GM23338 (cell line): ENCODE measurements around the gene THTPA. TPM values are rescaled to one million over a fixed set of nuclear protein-coding genes. Genes with fewer than 3 reads are reported as not detected.

ENCODE experiments used
- ATAC-seq: fragments of 200-7000 bp; cut with Tn5 transposase; 3 replicates; pipeline ENCODE4 v1.9.1; 2020
- DNase-seq: peaks from one replicate; pipeline ENCODE4 v3.0.0-alpha.2; 2015; ENCODE audit warnings: low spot score
- H2AFZ ChIP-seq: fragments of 200-600 bp; sonication (generic); 2 replicates; pipeline ENCODE4 v1.8.0; 2016; ENCODE audit warnings: antibody characterized with exemption, mild to moderate bottlenecking, moderate library complexity
- H3F3A ChIP-seq: fragments of 200-600 bp; sonication (generic); replicated peaks from 2 replicates; pipeline ENCODE4 v1.8.0; 2017; ENCODE audit warnings: antibody characterized with exemption, mixed run types, low read depth
- H3K27ac ChIP-seq: fragments of 200-600 bp; sonication (generic); 2 replicates; pipeline ENCODE4 v1.6.1; 2016; ENCODE audit warnings: low read depth
- H3K27me3 ChIP-seq: fragments of 200-600 bp; sonication (generic); 2 replicates; pipeline ENCODE4 v1.8.0; 2016; ENCODE audit warnings: mild to moderate bottlenecking, mixed run types, moderate library complexity; ENCODE audit not compliant: insufficient read depth
- H3K36me3 ChIP-seq: fragments of 200-600 bp; sonication (generic); 2 replicates; pipeline ENCODE4 v1.8.0; 2016; ENCODE audit warnings: mild to moderate bottlenecking; ENCODE audit not compliant: insufficient read depth
- H3K4me1 ChIP-seq: fragments of 200-600 bp; sonication (generic); 2 replicates; pipeline ENCODE4 v1.8.0; 2016; ENCODE audit warnings: mild to moderate bottlenecking, moderate library complexity; ENCODE audit not compliant: insufficient read depth
- H3K4me2 ChIP-seq: fragments of 200-600 bp; sonication (generic); 2 replicates; pipeline ENCODE4 v1.7.1; 2017; ENCODE audit warnings: mixed run types
- H3K4me3 ChIP-seq: fragments of 200-600 bp; sonication (generic); 2 replicates; pipeline ENCODE4 v1.6.1; 2016; ENCODE audit warnings: mixed run types
- H3K79me2 ChIP-seq: fragments of 200-600 bp; sonication (generic); replicated peaks from 2 replicates; pipeline ENCODE4 v1.8.0; 2017; ENCODE audit warnings: mild to moderate bottlenecking; ENCODE audit not compliant: insufficient read depth
- H3K9me2 ChIP-seq: fragments of 200-600 bp; sonication (generic); 2 replicates; pipeline ENCODE4 v1.8.0; 2017; ENCODE audit not compliant: insufficient read depth
- H4K20me1 ChIP-seq: fragments of 200-600 bp; sonication (generic); replicated peaks from 2 replicates; pipeline ENCODE4 v1.8.0; 2017; ENCODE audit warnings: mild to moderate bottlenecking; ENCODE audit not compliant: insufficient read depth
- H3K27ac Mint-ChIP-seq: 2 replicates; pipeline ENCODE4 v1.8.0; 2020; ENCODE audit warnings: inconsistent platforms, mild to moderate bottlenecking, moderate library complexity, mixed read lengths
- H3K27me3 Mint-ChIP-seq: 3 replicates; pipeline ENCODE4 v1.8.0; 2022; ENCODE audit warnings: low read depth, mild to moderate bottlenecking, moderate library complexity, mixed read lengths, inconsistent platforms; ENCODE audit not compliant: insufficient read depth, poor library complexity
- H3K36me3 Mint-ChIP-seq: 3 replicates; pipeline ENCODE4 v1.8.0; 2021; ENCODE audit warnings: low read depth, mild to moderate bottlenecking, inconsistent platforms, moderate library complexity, mixed read lengths
- H3K4me1 Mint-ChIP-seq: 3 replicates; pipeline ENCODE4 v1.8.0; 2020; ENCODE audit warnings: mild to moderate bottlenecking, inconsistent platforms, mixed read lengths
- H3K4me3 Mint-ChIP-seq: 3 replicates; pipeline ENCODE4 v1.8.0; 2021; ENCODE audit warnings: moderate library complexity, mild to moderate bottlenecking, inconsistent platforms, mixed read lengths
- H3K9me3 Mint-ChIP-seq: 3 replicates; pipeline ENCODE4 v1.8.0; 2020; ENCODE audit warnings: moderate library complexity, mild to moderate bottlenecking, inconsistent platforms, mixed read lengths
- CREB1 ChIP-seq: fragments of 250-450 bp; sonication (Bioruptor Pico); IDR thresholded peaks from 2 replicates; pipeline ENCODE4 v1.5.0; 2020; ENCODE audit warnings: low read depth, mild to moderate bottlenecking, moderate library complexity
- CTCF ChIP-seq, 2 experiments: fragments of 200-600 bp in 1 of 2; sonication (generic) in 1 of 2; conservative IDR thresholded peaks; 2 replicates each; pipeline versions ENCODE4 v1.5.1 to v1.6.1; 2016 to 2017; ENCODE audit warnings: antibody characterized with exemption in 2 of 2, low read depth in 2 of 2, mild to moderate bottlenecking in 2 of 2, moderate library complexity in 1 of 2
- EZH2 ChIP-seq: fragments of 200-600 bp; sonication (generic); IDR thresholded peaks from one replicate; pipeline ENCODE4 v1.8.0; 2017; ENCODE audit warnings: antibody characterized with exemption, mild to moderate bottlenecking, low read depth; ENCODE audit not compliant: unreplicated experiment
- EZH2phosphoT487 ChIP-seq: fragments of 200-600 bp; sonication (generic); IDR thresholded peaks from one replicate; pipeline ENCODE4 v1.8.1; 2018; ENCODE audit warnings: antibody characterized with exemption; ENCODE audit not compliant: unreplicated experiment
- JUNB ChIP-seq: IDR thresholded peaks from one replicate; pipeline ENCODE4 v1.6.1; 2016; ENCODE audit warnings: antibody characterized with exemption; ENCODE audit not compliant: unreplicated experiment
- NANOG ChIP-seq: IDR thresholded peaks from 2 replicates; pipeline ENCODE4 v1.6.1; 2016; ENCODE audit warnings: antibody characterized with exemption, borderline replicate concordance
- POLR2AphosphoS5 ChIP-seq: IDR thresholded peaks from 2 replicates; pipeline ENCODE4 v1.6.1; 2016; ENCODE audit warnings: antibody characterized with exemption, low read depth
- REST ChIP-seq: IDR thresholded peaks from one replicate; pipeline ENCODE4 v1.6.1; 2018; ENCODE audit warnings: antibody characterized with exemption; ENCODE audit not compliant: unreplicated experiment
- STAT1 ChIP-seq: IDR thresholded peaks from one replicate; pipeline ENCODE4 v1.6.1; 2016; ENCODE audit warnings: antibody characterized with exemption; ENCODE audit not compliant: unreplicated experiment
- ZNF114 ChIP-seq: fragments of 250-450 bp; sonication (Bioruptor Pico); IDR thresholded peaks from 2 replicates; pipeline ENCODE4 v1.5.0; 2020; ENCODE audit warnings: mild to moderate bottlenecking, moderate library complexity
- ZNF331 ChIP-seq: fragments of 250-450 bp; sonication (Bioruptor Pico); IDR thresholded peaks from 2 replicates; pipeline ENCODE4 v1.5.0; 2020; ENCODE audit warnings: low read depth, mild to moderate bottlenecking, moderate library complexity
- ZNF462 ChIP-seq: fragments of 250-450 bp; sonication (Bioruptor Pico); IDR thresholded peaks from 2 replicates; pipeline ENCODE4 v1.5.0; 2020; ENCODE audit warnings: mild to moderate bottlenecking, moderate library complexity
- polyA plus RNA-seq: library from polyadenylated mRNA; unstranded; fragments of >200 nt; fragmentation: Nextera tagmentation; extraction: Ambion mirVana; gene quantifications from 2 replicates; pipeline ENCODE4 v1.2.1, GENCODE V29; 2016
- total RNA-seq: library from RNA; depleted of rRNA; stranded (reverse); fragments of >200 nt; shearing (Covaris generic); gene quantifications from 2 replicates; pipeline ENCODE4 v1.2.3, GENCODE V29; 2014
- TF ChIP-seq, protein P1 (sequence below): IDR thresholded peaks from 2 replicates; pipeline ENCODE4 v1.6.1; 2016; ENCODE audit warnings: antibody characterized with exemption

The THTPA gene
- total and polyA plus RNA-seq, 2 experiments from 2014 or later, result 8.6 to 21.3 TPM

GRCh38 chr14:23572524-23572828, 16.4 kb downstream of the THTPA start:
- peaks cover 4% of the 10 kb centered on the region for H3K9me3 Mint-ChIP-seq
- Histone ChIP-seq H3K4me2 (no peak overlapping the region), H3K9me2 (no peaks in the 10 kb centered on the region), H3K4me1 (peaks cover 21% of the 10 kb centered on the region), H2AFZ (no peak overlapping the region), H3K27me3 (peaks cover 29% of the 10 kb centered on the region), H3K27ac (no peak overlapping the region), H3K36me3 (no peaks in the 10 kb centered on the region), H3F3A (peaks cover 14% of the 10 kb centered on the region), H4K20me1 (peaks cover 18% of the 10 kb centered on the region), H3K79me2 (peaks cover 10% of the 10 kb centered on the region), H3K4me3 (no peak overlapping the region)
- no peak for ATAC-seq
- H3K4me1 Mint-ChIP-seq, result peaks cover 55% of the 10 kb centered on the region
- no peak overlapping the region; the same call in 2 of the 3 replicates for H3K4me3 Mint-ChIP-seq
- TF ChIP-seq EZH2 (no peak), CREB1 (no peak), JUNB (no peak), NANOG (no peak), CTCF (conservative IDR thresholded peaks at IDR 0.05; ENCODE audit: low read depth in 2 of 2) (no peak), STAT1 (no peak), ZNF462 (CRISPR knock-in tag) (no peak), EZH2phosphoT487 (no peak), POLR2AphosphoS5 (no peak), REST (no peak), ZNF114 (CRISPR knock-in tag) (no peak), ZNF331 (CRISPR knock-in tag) (no peak)
- TF ChIP-seq, protein P1, sequence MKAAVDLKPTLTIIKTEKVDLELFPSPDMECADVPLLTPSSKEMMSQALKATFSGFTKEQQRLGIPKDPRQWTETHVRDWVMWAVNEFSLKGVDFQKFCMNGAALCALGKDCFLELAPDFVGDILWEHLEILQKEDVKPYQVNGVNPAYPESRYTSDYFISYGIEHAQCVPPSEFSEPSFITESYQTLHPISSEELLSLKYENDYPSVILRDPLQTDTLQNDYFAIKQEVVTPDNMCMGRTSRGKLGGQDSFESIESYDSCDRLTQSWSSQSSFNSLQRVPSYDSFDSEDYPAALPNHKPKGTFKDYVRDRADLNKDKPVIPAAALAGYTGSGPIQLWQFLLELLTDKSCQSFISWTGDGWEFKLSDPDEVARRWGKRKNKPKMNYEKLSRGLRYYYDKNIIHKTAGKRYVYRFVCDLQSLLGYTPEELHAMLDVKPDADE, result no peak
- H3K27ac Mint-ChIP-seq, result no peak overlapping the region
- no peak for DNase-seq
- H3K36me3 Mint-ChIP-seq, result peaks cover 29% of the 10 kb centered on the region
- H3K27me3 Mint-ChIP-seq, result peaks cover 37% of the 10 kb centered on the region
